Measurements from ENCODE around the gene ADAMTS20.

The ADAMTS20 gene

DNA sequence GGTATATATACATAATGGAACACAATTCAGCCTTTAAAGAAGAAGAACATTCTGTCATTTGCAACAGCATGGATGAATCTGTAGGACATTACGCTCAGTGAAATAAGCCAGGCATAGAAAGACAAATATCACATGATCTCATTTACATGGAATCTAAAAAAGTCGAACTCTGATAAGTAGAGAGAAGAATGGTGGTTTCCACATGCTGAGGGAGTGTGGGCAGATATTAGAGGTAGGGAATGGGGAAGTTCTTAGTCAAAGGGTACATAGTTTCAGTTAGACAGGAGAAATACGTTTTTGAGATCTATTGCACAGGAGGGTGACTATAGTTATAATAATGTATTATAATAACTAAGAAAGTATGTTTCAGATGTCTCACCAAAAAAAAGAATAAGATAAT is 71.4 kb downstream of the ADAMTS20 start:
- peak overlapping the region; percentile 64 for H3K4me3 ChIP-seq (ENCODE audit: low read depth, low read length)
- DNase-seq (ENCODE audit: low read depth), result peak; percentile 81
- no peak for TF ChIP-seq POLR2A (IDR thresholded peaks at IDR 0.05; ENCODE audit: extremely low read depth, insufficient read length)
- TF ChIP-seq MAX (IDR thresholded peaks at IDR 0.05; ENCODE audit: low read depth, low read length), result no peak
- TF ChIP-seq, protein P1, sequence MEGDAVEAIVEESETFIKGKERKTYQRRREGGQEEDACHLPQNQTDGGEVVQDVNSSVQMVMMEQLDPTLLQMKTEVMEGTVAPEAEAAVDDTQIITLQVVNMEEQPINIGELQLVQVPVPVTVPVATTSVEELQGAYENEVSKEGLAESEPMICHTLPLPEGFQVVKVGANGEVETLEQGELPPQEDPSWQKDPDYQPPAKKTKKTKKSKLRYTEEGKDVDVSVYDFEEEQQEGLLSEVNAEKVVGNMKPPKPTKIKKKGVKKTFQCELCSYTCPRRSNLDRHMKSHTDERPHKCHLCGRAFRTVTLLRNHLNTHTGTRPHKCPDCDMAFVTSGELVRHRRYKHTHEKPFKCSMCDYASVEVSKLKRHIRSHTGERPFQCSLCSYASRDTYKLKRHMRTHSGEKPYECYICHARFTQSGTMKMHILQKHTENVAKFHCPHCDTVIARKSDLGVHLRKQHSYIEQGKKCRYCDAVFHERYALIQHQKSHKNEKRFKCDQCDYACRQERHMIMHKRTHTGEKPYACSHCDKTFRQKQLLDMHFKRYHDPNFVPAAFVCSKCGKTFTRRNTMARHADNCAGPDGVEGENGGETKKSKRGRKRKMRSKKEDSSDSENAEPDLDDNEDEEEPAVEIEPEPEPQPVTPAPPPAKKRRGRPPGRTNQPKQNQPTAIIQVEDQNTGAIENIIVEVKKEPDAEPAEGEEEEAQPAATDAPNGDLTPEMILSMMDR (IDR thresholded peaks at IDR 0.05; ENCODE audit: low read depth, low read length), result no peak
- TF ChIP-seq MYC (IDR thresholded peaks at IDR 0.05; ENCODE audit: low read depth, low read length), result no peak

GRCh38 chr12:43462741-43463140 is 89.3 kb downstream of the ADAMTS20 start:
- H3K4me3 ChIP-seq (ENCODE audit: low read depth, low read length), result no peak overlapping the region
- no peak for DNase-seq (ENCODE audit: low read depth)
- no peak for TF ChIP-seq MAX (IDR thresholded peaks at IDR 0.05; ENCODE audit: low read depth, low read length)
- TF ChIP-seq, protein P1 (IDR thresholded peaks at IDR 0.05; ENCODE audit: low read depth, low read length), result no peak
- TF ChIP-seq MYC (IDR thresholded peaks at IDR 0.05; ENCODE audit: low read depth, low read length), result no peak
- no peak for TF ChIP-seq POLR2A (IDR thresholded peaks at IDR 0.05; ENCODE audit: extremely low read depth, insufficient read length)

DNA sequence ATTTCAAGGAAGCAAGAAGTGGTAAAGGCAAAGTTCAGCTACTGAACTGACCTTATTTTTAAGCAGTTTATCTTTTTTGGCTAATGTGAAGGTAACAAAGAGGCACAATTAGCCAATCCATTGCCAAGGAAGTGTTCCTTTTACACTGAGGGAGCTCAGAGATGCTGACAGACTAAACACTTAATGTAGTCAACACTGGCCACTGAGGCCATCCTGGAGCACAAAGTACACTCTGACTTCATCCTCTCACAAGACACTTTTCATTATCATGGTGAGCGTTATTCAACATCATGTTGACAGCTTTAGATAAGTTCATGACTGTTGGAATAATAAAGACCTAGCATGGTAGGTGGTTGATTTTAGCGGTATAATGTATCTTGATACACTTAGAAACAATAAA is 89.9 kb downstream of the ADAMTS20 start:
- DNase-seq (ENCODE audit: low read depth), result no peak
- TF ChIP-seq POLR2A (IDR thresholded peaks at IDR 0.05; ENCODE audit: extremely low read depth, insufficient read length) (no peak), MAX (IDR thresholded peaks at IDR 0.05; ENCODE audit: low read depth, low read length) (no peak), MYC (IDR thresholded peaks at IDR 0.05; ENCODE audit: low read depth, low read length) (no peak)
- TF ChIP-seq, protein P1 (IDR thresholded peaks at IDR 0.05; ENCODE audit: low read depth, low read length), result no peak
- H3K4me3 ChIP-seq (ENCODE audit: low read depth, low read length), result no peak overlapping the region

DNA sequence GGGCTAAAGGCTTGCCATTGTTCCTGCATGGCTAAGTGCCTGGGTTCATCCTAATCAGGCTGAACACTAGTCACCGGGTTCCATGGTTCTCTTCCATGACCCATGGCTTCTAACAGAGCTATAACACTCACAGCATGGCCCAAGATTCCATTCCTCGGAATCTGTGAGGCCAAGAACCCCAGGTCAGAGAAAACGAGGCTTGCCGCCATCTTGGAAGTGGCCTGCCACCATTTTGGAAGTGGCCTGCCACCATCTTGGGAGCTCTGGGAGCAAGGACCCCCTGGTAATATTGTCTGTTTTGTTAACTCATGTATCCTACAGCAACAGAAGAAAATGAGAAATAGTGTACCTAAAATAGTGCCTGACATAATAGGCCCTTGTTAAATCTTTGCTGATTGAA is 92.7 kb downstream of the ADAMTS20 start:
- H3K4me3 ChIP-seq (ENCODE audit: low read depth, low read length), result no peak overlapping the region
- no peak for TF ChIP-seq MYC (IDR thresholded peaks at IDR 0.05; ENCODE audit: low read depth, low read length)
- TF ChIP-seq, protein P1 (IDR thresholded peaks at IDR 0.05; ENCODE audit: low read depth, low read length), result no peak
- no peak for TF ChIP-seq MAX (IDR thresholded peaks at IDR 0.05; ENCODE audit: low read depth, low read length)
- TF ChIP-seq POLR2A (IDR thresholded peaks at IDR 0.05; ENCODE audit: extremely low read depth, insufficient read length), result no peak
- no peak for DNase-seq (ENCODE audit: low read depth)

GRCh38 chr12:43453761-43454160 is 98.2 kb downstream of the ADAMTS20 start:
- H3K4me3 ChIP-seq (ENCODE audit: low read depth, low read length), result no peak overlapping the region
- TF ChIP-seq, protein P1 (IDR thresholded peaks at IDR 0.05; ENCODE audit: low read depth, low read length), result no peak
- TF ChIP-seq MYC (IDR thresholded peaks at IDR 0.05; ENCODE audit: low read depth, low read length) (no peak), POLR2A (IDR thresholded peaks at IDR 0.05; ENCODE audit: extremely low read depth, insufficient read length) (no peak), MAX (IDR thresholded peaks at IDR 0.05; ENCODE audit: low read depth, low read length) (no peak)
- no peak for DNase-seq (ENCODE audit: low read depth)
